Nephron (organoid): Measurements from ENCODE around the gene MOB3B.

Experiments used
- H3K27ac Mint-ChIP-seq, 3 experiments: 2 replicates each; pipeline ENCODE4 v1.8.0; 2020; ENCODE audit warnings: mixed read lengths in 3 of 3, mild to moderate bottlenecking in 2 of 3, moderate library complexity in 1 of 3
- H3K27me3 Mint-ChIP-seq: 2 replicates; pipeline ENCODE4 v1.8.0; 2021; ENCODE audit warnings: low read depth, mild to moderate bottlenecking, moderate library complexity, mixed read lengths
- H3K36me3 Mint-ChIP-seq: 2 replicates; pipeline ENCODE4 v1.8.0; 2020; ENCODE audit warnings: low read depth, mixed read lengths
- H3K4me1 Mint-ChIP-seq: 2 replicates; pipeline ENCODE4 v1.8.0; 2020; ENCODE audit warnings: mixed read lengths
- H3K4me3 Mint-ChIP-seq, 3 experiments: 2 replicates each; pipeline ENCODE4 v1.8.0; 2020; ENCODE audit warnings: mild to moderate bottlenecking in 3 of 3, mixed read lengths in 3 of 3, moderate library complexity in 2 of 3
- H3K9me3 Mint-ChIP-seq: 2 replicates; pipeline ENCODE4 v1.8.0; 2020; ENCODE audit warnings: mixed read lengths
- CTCF ChIP-seq, 3 experiments: fragments of 200-600 bp; sonication (generic); IDR thresholded peaks; one replicate each; pipeline ENCODE4 v1.5.0; 2021; ENCODE audit warnings: antibody characterized with exemption in 3 of 3; ENCODE audit not compliant: unreplicated experiment in 3 of 3

MOB3B gene

GRCh38 chr9:27432308-27432707 is 97.3 kb downstream of the MOB3B start:
- H3K27ac Mint-ChIP-seq: peak overlapping the region; percentile 83 to 96 (median 90)
- no peaks in the 10 kb centered on the region for H3K27me3 Mint-ChIP-seq
- H3K4me1 Mint-ChIP-seq: peaks cover 92% of the 10 kb centered on the region
- H3K36me3 Mint-ChIP-seq: peaks cover 3% of the 10 kb centered on the region
- no peak for TF ChIP-seq CTCF (IDR thresholded peaks at IDR 0.05; ENCODE audit: unreplicated experiment in 3 of 3)
- no peaks in the 10 kb centered on the region for H3K9me3 Mint-ChIP-seq
- H3K4me3 Mint-ChIP-seq: peak overlapping the region in 2 of 3 experiments; percentile 4 to 9

DNA sequence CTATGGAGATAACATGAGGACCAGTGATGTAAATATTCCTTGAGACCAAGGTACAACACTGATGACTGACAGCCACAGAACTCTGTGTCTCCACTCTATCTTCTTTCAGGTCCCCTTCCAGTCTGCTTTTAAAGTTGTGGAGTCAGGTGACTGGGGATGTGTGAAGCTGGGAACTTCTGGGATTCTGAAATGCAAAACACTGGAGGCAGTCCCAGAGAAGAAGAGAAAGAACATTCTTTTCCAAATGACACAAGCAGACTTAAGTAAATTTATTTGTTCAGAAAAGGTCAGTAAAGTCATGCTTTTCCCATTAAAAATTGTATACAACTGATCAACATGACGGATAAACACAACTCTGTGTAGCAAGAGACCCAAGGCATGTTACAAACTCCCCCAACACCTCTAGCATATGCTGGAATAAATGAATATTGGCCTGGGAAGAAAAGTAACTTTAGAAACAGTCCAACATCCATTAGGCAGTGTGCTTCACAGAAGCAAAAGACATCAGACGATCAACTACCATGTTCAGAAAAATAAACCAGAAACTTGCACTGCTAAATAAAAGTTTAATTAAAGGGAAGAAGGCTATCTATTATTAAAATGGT is 98.0 kb downstream of the MOB3B start:
- Mint-ChIP-seq H3K27ac (peak overlapping the region; percentile 83 to 96 (median 90)), H3K27me3 (no peaks in the 10 kb centered on the region)

GRCh38 chr9:27430750-27431535 is 98.7 kb downstream of the MOB3B start:
- Mint-ChIP-seq H3K36me3 (peaks cover 2% of the 10 kb centered on the region), H3K27ac (peak overlapping the region; percentile 83 to 96 (median 90)), H3K27me3 (no peaks in the 10 kb centered on the region), H3K4me1 (peaks cover 95% of the 10 kb centered on the region), H3K4me3 (peak overlapping the region in 2 of 3 experiments; percentile 21 to 31), H3K9me3 (no peaks in the 10 kb centered on the region)
- no peak for TF ChIP-seq CTCF (IDR thresholded peaks at IDR 0.05; ENCODE audit: unreplicated experiment in 3 of 3)

More for the DNA sequence above, 98.0 kb downstream of the MOB3B start:
- Mint-ChIP-seq H3K36me3 (peaks cover 3% of the 10 kb centered on the region), H3K4me3 (no peak overlapping the region), H3K9me3 (no peaks in the 10 kb centered on the region), H3K4me1 (peaks cover 95% of the 10 kb centered on the region)
- no peak for TF ChIP-seq CTCF (IDR thresholded peaks at IDR 0.05; ENCODE audit: unreplicated experiment in 3 of 3)

DNA sequence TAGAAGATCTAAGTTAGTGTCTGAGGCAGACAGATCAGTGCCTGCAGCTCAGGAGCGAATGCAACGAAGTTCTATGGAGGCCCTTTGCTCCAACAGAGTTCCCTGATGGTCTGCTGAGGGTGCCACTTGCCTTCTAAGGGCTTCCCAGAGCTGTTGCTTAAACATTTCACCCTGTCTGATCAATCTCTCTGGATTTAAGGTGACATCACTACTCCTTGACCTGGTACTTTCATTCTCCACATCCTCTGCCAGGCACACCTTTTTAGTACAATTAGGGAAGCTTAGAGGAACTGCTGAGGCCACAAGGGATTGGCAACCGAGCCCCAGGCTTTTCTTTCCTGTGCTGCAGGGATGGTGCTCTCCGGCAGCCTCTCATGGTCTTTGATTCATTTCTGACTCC is 99.7 kb downstream of the MOB3B start:
- H3K36me3 Mint-ChIP-seq: no peaks in the 10 kb centered on the region
- peak overlapping the region; percentile 83 to 90 (median 88) for H3K27ac Mint-ChIP-seq
- peaks cover 98% of the 10 kb centered on the region for H3K4me1 Mint-ChIP-seq
- H3K27me3 Mint-ChIP-seq: no peaks in the 10 kb centered on the region
- no peak for TF ChIP-seq CTCF (IDR thresholded peaks at IDR 0.05; ENCODE audit: unreplicated experiment in 3 of 3)
- H3K9me3 Mint-ChIP-seq: no peaks in the 10 kb centered on the region
- no peak overlapping the region for H3K4me3 Mint-ChIP-seq

DNA sequence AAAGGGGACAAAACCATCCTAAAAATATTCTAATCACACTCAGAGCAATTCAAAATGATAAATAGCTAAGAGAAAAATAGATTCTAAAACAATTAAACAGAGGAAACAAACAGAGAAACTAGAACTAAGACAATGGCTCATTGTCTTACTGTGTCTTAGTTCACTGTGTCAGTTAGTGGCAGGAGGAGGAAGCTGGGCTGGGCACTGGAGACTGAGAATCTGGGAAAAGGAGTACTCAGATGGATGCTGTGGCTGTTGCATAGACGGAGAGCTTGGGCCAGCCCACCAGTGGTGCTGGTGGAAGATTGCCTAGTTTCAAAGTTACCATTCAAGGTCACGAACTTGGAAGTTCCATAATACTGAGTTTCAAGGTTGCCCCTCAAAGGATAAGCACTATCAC is 100.2 kb downstream of the MOB3B start:
- no peaks in the 10 kb centered on the region for H3K27me3 Mint-ChIP-seq
- H3K36me3 Mint-ChIP-seq: no peaks in the 10 kb centered on the region
- no peak for TF ChIP-seq CTCF (IDR thresholded peaks at IDR 0.05; ENCODE audit: unreplicated experiment in 3 of 3)
- H3K9me3 Mint-ChIP-seq: no peaks in the 10 kb centered on the region
- H3K4me3 Mint-ChIP-seq: no peak overlapping the region
- peaks cover 98% of the 10 kb centered on the region for H3K4me1 Mint-ChIP-seq
- peak overlapping the region; percentile 36 to 90 (median 83) for H3K27ac Mint-ChIP-seq
